Type B pancreatic cell (in vitro differentiated cells): ENCODE results near the gene HCFC1R1. TPM values are rescaled to one million over a fixed set of nuclear protein-coding genes. Genes with fewer than 3 reads are reported as not detected.
A peak's percentile ranks its signal among the peaks of the same experiment; 100 is the strongest.
"Not testable (repeated sequence)": the region's sequence is repeated elsewhere in the genome, so short reads cannot be mapped to it uniquely, and the experiment has no call there.

Experiments used
- DNase-seq: peaks from one replicate; pipeline ENCODE4 v3.0.0; 2021; ENCODE audit warnings: mixed read lengths; ENCODE audit not compliant: unreplicated experiment; ENCODE audit errors: extremely low spot score
- H3K27ac Mint-ChIP-seq: 2 replicates; pipeline ENCODE4 v1.8.0; 2021; ENCODE audit warnings: mild to moderate bottlenecking, mixed read lengths
- H3K27me3 Mint-ChIP-seq: 2 replicates; pipeline ENCODE4 v1.8.0; 2021; ENCODE audit warnings: mixed read lengths
- H3K36me3 Mint-ChIP-seq: 2 replicates; pipeline ENCODE4 v1.8.0; 2021; ENCODE audit warnings: mixed read lengths
- H3K4me1 Mint-ChIP-seq: one replicate; pipeline ENCODE4 v1.8.0; 2021; ENCODE audit warnings: mixed read lengths; ENCODE audit not compliant: unreplicated experiment
- H3K4me3 Mint-ChIP-seq: 2 replicates; pipeline ENCODE4 v1.8.0; 2021; ENCODE audit warnings: mild to moderate bottlenecking, mixed read lengths
- H3K9me3 Mint-ChIP-seq: 2 replicates; pipeline ENCODE4 v1.8.0; 2021; ENCODE audit warnings: mixed read lengths
- long read RNA-seq: library from polyadenylated mRNA; unstranded; transcript quantifications from one replicate; pipeline ENCODE4 v2.0.0, GENCODE V29; 2020
- total RNA-seq: library from RNA; stranded (reverse); gene quantifications from 2 replicates; pipeline ENCODE4 v1.2.1, GENCODE V29; 2021; ENCODE audit warnings: low replicate concordance
- TF ChIP-seq, protein P1 (sequence below): fragments of 200-600 bp; sonication (generic); conservative IDR thresholded peaks from 2 replicates; pipeline ENCODE4 v1.5.0; 2021; ENCODE audit warnings: antibody characterized with exemption, mild to moderate bottlenecking

HCFC1R1 gene, protein sequence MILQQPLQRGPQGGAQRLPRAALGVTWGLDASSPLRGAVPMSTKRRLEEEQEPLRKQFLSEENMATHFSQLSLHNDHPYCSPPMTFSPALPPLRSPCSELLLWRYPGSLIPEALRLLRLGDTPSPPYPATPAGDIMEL
- 34.8 and 49.4 TPM in 2 replicates for total RNA-seq
- long read RNA-seq: 0 reads

DNA sequence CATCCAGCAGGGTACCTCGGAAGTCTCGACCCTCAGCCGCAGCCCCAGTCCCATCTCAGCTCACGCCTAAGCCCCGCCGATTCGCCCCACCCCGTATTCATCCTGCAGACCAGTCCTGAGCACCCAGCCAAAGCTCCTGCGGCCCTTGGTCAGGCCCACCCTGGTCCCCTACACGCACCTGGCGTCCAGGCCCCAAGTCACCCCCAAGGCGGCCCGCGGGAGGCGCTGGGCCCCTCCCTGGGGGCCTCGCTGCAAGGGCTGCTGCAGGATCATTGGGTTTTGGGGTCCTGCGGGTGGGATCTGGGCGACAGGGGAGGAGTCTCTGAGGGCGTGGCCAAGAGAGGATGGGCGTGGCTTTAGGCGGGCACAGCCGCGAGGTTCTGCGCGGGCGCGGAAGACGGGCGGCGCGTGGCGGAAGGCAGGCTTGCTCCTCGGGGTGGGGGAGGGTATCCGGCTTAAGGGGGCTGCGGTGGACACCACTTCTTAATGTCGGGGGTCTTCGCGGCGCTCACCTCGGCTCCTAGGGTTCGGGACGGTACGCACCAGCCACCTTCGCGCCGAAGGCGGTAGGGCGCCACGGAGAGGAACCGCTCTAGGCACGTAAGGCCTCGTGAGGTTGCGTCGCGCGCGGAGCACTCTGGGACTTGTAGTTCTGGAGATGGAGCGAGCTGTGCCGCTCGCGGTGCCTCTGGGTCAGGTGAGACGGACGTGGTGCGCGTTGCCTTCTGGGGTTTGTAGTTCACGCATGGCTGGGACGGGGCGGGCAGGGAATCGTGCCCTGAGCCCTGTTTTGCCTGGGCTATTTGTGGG, at the start of gene HCFC1R1, which contains the start of gene THOC6:
TSS of gene HCFC1R1 (minus strand) at position 274 of the 810 bp plus-strand sequence. CDS start at position 273, 1 bp downstream.
TSS of gene THOC6 (plus strand) at position 367 of the 810 bp plus-strand sequence. CDS start at position 659, 292 bp downstream.
- peak; percentile 95 for DNase-seq
- no peaks in the 10 kb centered on the region for H3K9me3 Mint-ChIP-seq
- TF ChIP-seq, protein P1, sequence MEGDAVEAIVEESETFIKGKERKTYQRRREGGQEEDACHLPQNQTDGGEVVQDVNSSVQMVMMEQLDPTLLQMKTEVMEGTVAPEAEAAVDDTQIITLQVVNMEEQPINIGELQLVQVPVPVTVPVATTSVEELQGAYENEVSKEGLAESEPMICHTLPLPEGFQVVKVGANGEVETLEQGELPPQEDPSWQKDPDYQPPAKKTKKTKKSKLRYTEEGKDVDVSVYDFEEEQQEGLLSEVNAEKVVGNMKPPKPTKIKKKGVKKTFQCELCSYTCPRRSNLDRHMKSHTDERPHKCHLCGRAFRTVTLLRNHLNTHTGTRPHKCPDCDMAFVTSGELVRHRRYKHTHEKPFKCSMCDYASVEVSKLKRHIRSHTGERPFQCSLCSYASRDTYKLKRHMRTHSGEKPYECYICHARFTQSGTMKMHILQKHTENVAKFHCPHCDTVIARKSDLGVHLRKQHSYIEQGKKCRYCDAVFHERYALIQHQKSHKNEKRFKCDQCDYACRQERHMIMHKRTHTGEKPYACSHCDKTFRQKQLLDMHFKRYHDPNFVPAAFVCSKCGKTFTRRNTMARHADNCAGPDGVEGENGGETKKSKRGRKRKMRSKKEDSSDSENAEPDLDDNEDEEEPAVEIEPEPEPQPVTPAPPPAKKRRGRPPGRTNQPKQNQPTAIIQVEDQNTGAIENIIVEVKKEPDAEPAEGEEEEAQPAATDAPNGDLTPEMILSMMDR: no peak
- H3K27me3 Mint-ChIP-seq: peaks cover 8% of the 10 kb centered on the region
- peak within 1 kb of the TSS; percentile 94 for H3K4me3 Mint-ChIP-seq
- H3K27ac Mint-ChIP-seq: peak within 1 kb of the TSS; percentile 98
- peaks cover 36% of the 10 kb centered on the region for H3K4me1 Mint-ChIP-seq
- H3K36me3 Mint-ChIP-seq: peaks cover 5% of the 10 kb centered on the region

DNA sequence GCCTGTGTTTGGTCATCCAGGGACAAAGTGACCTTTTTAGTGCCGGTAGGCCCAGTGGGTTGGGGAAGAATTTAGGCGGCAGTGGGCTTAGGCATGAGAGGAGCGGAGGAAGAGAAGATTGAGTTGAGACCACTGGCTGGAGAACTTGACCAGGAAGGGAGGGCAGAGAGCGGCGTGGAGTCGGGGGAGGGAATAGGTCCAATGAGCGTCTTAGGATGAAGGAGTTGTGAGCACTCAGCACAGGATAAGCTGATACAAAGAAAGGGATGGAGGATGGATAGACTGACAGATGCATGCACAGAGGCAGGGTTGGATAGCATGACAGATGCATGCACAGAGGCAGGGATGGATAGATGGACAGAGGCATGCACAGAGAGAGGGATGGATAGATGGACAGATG, 49.7 kb upstream of the HCFC1R1 start:
- no peak for DNase-seq

DNA sequence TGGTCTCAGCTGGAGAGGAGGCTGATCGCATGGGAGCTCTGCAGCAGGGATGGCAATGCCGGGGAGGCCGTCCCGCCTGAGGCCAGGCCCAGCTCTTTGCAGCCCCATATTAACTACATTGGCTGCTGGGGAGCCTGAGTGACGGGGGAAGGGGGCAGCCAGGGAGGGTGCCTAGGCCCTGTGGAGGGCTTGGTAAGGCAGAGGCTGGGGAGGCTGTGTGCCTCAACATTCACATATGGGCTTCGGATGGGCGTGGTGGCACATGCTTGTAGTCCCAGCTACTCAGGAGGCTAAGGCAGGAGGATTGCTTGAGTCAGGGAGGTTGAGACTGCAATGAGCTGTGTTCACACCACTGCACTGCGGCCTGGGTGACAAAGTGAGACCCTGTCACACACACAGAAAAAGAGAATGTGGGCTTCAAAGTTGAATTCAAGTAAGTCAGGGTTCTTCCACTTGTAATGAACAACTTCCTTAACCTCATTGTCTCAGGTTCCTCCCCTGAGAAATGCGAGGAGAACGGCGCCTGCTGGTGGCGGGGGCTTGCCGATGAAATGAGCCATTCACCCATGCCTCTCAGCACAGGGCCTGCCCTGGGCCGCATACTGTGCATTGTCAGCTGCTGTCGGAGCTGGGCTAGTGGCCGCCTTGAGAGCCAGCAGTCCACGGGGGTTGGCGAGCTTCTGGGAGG, 49.0 kb upstream of the HCFC1R1 start:
- not testable (repeated sequence) for H3K9me3 Mint-ChIP-seq

More for the DNA sequence above, 49.7 kb upstream of the HCFC1R1 start:
- Mint-ChIP-seq H3K4me1 (no peaks in the 10 kb centered on the region), H3K27me3 (peaks cover 39% of the 10 kb centered on the region), H3K9me3 (no peaks in the 10 kb centered on the region), H3K4me3 (no peak overlapping the region), H3K36me3 (no peaks in the 10 kb centered on the region), H3K27ac (no peak overlapping the region)
- TF ChIP-seq, protein P1: no peak

DNA sequence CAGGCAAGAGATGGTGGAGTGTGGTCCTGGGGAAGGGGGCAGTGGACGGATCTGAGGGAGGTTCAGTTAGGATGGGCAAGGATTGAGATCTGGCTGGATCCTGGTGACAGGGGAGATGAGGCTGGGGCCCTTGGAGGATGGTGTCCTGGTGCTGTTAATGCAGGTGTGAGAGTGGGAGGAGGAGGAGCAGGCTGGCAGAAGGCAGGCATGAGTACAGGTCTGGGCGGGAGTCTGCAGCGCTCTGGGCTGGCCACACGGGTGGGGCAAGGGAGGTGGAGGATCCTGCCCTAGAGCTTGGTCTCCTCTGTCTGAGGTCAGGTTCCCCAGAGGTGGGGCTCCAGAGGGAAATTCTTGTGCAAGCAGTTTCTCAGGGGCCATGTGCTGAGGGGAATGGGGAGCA, 48.4 kb upstream of the HCFC1R1 start:
- H3K4me3 Mint-ChIP-seq, H3K27ac Mint-ChIP-seq, H3K4me1 Mint-ChIP-seq, H3K9me3 Mint-ChIP-seq, H3K36me3 Mint-ChIP-seq, DNase-seq: not testable (repeated sequence)
- H3K27me3 Mint-ChIP-seq: peaks cover 34% of the 10 kb centered on the region

More for the DNA sequence above, 49.0 kb upstream of the HCFC1R1 start:
- H3K27me3 Mint-ChIP-seq: peaks cover 36% of the 10 kb centered on the region
- H3K4me1 Mint-ChIP-seq, H3K4me3 Mint-ChIP-seq, H3K27ac Mint-ChIP-seq, DNase-seq, H3K36me3 Mint-ChIP-seq: not testable (repeated sequence)

DNA sequence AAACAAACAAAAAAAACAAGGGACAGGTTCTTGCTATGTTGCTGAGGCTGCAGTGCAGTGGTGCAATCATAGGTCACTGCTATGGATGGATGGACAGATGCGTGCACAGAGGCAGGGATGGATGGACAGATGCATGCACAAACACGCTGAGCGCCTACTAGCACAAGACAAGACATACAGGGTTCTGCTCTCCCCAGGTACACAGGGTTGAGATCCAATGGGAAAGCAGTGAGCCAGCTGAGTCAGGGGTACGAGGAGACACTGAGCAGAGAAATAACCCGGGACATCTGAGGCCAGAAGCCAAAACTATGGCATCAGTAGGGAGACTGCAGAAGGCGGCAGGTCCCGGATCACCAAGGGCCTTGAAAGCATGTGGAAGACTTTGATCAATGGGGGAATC, 47.9 kb upstream of the HCFC1R1 start:
- no peaks in the 10 kb centered on the region for H3K36me3 Mint-ChIP-seq
- H3K27ac Mint-ChIP-seq: no peak overlapping the region
- H3K9me3 Mint-ChIP-seq: no peaks in the 10 kb centered on the region
- H3K4me3 Mint-ChIP-seq: no peak overlapping the region
- no peak for DNase-seq
- no peaks in the 10 kb centered on the region for H3K4me1 Mint-ChIP-seq
- H3K27me3 Mint-ChIP-seq: peaks cover 30% of the 10 kb centered on the region
- TF ChIP-seq, protein P1: no peak

DNA sequence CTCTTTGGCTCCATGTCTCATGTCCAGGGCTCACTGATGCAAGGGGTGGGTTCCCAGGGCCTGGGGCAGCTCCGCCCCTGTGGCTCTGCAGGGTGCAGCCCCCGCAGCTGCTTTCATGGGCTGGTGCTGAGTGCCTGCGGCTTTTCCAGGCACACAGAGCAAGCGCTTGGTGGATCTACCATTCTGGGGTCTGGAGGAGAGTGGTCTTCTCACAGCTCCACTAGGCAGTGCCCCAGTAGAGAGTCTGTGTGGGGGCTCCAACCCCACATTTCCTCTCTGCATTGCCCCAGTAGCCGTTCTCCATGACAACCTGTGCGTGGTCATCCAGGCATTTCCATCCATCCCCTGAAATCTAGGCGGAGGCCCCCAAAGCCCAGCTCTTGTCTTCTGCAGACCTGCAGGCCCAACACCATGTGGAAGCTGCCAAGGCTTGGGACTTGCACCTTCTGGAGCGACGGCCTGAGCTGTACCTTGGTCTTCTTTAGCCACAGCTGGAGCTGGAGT, 46.9 kb upstream of the HCFC1R1 start:
- no peak for DNase-seq
- no peaks in the 10 kb centered on the region for H3K9me3 Mint-ChIP-seq
- H3K4me3 Mint-ChIP-seq: no peak overlapping the region
- no peak overlapping the region for H3K27ac Mint-ChIP-seq
- H3K36me3 Mint-ChIP-seq: no peaks in the 10 kb centered on the region
- H3K27me3 Mint-ChIP-seq: peaks cover 24% of the 10 kb centered on the region
- H3K4me1 Mint-ChIP-seq: no peaks in the 10 kb centered on the region
- TF ChIP-seq, protein P1: no peak

DNA sequence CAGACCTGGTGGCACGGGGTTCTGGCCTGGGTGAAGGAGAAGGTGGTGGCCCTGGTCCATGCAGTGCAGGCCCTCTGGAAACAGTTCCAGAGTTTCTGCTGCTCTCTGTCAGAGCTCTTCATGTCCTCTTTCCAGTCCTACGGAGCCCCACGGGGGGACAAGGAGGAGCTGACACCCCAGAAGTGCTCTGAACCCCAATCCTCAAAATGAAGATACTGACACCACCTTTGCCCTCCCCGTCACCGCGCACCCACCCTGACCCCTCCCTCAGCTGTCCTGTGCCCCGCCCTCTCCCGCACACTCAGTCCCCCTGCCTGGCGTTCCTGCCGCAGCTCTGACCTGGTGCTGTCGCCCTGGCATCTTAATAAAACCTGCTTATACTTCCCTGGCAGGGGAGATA, 45.4 kb upstream of the HCFC1R1 start:
- H3K27ac Mint-ChIP-seq, H3K9me3 Mint-ChIP-seq, H3K4me3 Mint-ChIP-seq, DNase-seq, H3K4me1 Mint-ChIP-seq, H3K36me3 Mint-ChIP-seq: not testable (repeated sequence)
- H3K27me3 Mint-ChIP-seq: peaks cover 14% of the 10 kb centered on the region
